ENCODE data around the gene ATP9B. TPM values are rescaled to one million over a fixed set of nuclear protein-coding genes. Genes with fewer than 3 reads are reported as not detected.

ATP9B gene
- total RNA-seq, 1 experiment from 2014 or later = 10.7 TPM

DNA sequence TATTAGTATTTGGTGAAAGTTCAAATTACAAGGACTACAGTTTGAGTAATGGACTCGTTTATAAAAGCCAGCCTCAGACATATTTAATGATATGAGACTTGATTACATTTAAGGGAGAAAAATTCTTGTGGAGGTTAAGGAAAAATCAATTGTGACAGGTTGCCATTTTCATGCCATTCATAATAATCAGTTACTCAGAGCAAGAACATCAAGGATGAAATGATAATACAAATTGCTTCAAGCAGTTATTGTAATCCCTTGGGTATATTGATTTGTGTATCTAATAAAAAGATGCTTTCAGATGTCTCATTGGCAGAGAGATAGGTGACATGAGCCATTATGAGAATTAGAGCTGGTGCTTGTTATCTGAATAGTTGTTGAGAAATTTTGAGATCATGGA lies 153.6 kb downstream of the ATP9B start:
- Histone ChIP-seq H3K36me3 (no peaks in the 10 kb centered on the region), H3K27ac (no peak overlapping the region), H3K4me3 (no peak overlapping the region), H3K27me3 (replicated peaks) (no peaks in the 10 kb centered on the region), H3K9me3 (replicated peaks) (no peaks in the 10 kb centered on the region), H3K4me1 (replicated peaks) (no peaks in the 10 kb centered on the region)
- DNase-seq (ENCODE audit: low read depth in 1 of 2, low spot score in 2 of 2) = no peak

DNA sequence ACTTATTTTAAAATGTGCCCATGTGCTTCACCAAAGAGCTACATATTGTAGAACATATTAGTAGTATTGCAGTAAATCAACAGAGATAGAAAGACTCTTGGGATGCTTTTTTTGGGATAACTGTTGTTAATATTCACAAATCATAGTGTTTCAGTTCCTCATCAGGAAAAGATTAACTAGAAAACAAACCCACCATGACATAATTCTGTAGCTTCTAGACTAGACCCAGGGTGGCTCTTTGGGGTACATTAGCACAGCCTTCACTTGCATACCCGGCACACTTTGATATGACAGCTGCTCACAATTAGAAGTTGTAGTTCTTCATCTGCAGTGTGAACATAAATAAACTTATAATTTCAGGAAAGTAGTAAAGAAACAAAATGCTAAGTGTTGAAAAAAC lies 154.2 kb downstream of the ATP9B start:
- H3K4me1 ChIP-seq (replicated peaks) = no peaks in the 10 kb centered on the region
- H3K4me3 ChIP-seq = no peak overlapping the region
- no peaks in the 10 kb centered on the region for H3K36me3 ChIP-seq
- H3K27me3 ChIP-seq (replicated peaks) = no peaks in the 10 kb centered on the region
- H3K27ac ChIP-seq = no peak overlapping the region
- DNase-seq (ENCODE audit: low read depth in 1 of 2, low spot score in 2 of 2) = no peak
- H3K9me3 ChIP-seq (replicated peaks) = no peaks in the 10 kb centered on the region

DNA sequence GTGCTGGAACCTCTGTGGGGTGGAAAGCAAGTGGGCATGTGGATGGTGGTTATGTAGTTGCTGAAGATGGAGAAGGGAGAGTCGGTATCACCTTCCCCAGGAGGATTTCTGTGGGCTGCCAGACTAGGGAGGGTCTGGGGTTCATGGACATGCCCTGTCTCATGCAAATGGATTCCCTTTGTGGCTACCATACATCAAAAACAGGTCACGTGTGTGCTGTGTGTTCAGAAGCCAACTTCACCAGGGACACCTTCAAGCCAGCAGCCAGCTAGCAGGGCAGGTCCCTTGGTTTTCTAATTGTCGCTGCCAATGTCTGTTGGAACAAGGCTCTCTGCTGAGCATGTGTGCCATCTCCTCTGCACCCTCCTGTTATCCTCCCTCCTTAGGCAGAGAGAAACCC lies 155.2 kb downstream of the ATP9B start:
- Histone ChIP-seq H3K4me3 (no peak overlapping the region), H3K27ac (no peak overlapping the region), H3K36me3 (no peaks in the 10 kb centered on the region), H3K9me3 (replicated peaks) (no peaks in the 10 kb centered on the region), H3K4me1 (replicated peaks) (no peaks in the 10 kb centered on the region), H3K27me3 (replicated peaks) (no peaks in the 10 kb centered on the region)
- no peak for DNase-seq (ENCODE audit: low read depth in 1 of 2, low spot score in 2 of 2)

DNA sequence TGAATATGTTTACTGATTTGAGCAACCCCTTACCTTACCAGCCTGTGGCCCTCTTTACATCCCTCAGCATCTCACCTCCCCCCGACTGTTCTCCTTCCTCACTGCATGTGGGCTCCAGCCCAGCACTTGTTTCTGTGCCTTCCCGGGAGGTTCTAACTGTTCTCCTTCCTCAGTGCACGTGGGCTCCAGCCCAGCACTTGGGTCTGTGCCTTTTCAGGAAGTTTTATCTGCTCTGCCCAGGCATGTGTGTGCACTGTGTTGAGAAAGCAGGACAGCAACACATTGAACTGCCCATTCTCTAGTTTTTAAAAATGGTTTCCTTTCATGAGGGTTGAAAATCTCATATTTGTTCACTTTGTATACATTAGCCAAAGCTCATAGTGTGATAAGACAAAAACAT lies 158.4 kb downstream of the ATP9B start:
- Histone ChIP-seq H3K4me3 (no peak overlapping the region), H3K27me3 (replicated peaks) (no peaks in the 10 kb centered on the region), H3K4me1 (replicated peaks) (no peaks in the 10 kb centered on the region), H3K27ac (no peak overlapping the region), H3K9me3 (replicated peaks) (no peaks in the 10 kb centered on the region), H3K36me3 (no peaks in the 10 kb centered on the region)
- DNase-seq (ENCODE audit: low read depth in 1 of 2, low spot score in 2 of 2) = no peak

DNA sequence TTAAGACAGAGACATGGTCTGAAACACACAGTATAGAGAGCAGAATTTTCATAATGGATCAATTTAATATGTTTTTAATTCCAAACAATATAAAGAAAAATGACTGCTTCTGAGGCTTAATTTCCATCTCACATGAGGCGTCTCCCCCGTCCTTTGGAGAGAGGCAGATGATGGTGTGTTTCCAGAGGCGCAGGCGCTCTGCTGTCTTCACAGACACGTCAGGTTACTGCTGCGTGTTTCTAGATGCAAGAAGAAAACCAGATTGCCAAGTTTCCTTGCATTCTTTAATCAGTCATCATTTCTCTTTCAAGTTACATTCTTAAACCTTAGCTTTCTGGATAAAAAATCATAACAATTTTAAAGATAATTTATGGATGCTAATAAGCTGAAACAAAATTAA lies 160.2 kb downstream of the ATP9B start:
- no peak for DNase-seq (ENCODE audit: low read depth in 1 of 2, low spot score in 2 of 2)
- Histone ChIP-seq H3K27ac (no peak overlapping the region), H3K36me3 (no peaks in the 10 kb centered on the region), H3K9me3 (replicated peaks) (no peaks in the 10 kb centered on the region), H3K27me3 (replicated peaks) (no peaks in the 10 kb centered on the region), H3K4me1 (replicated peaks) (no peaks in the 10 kb centered on the region), H3K4me3 (no peak overlapping the region)

DNA sequence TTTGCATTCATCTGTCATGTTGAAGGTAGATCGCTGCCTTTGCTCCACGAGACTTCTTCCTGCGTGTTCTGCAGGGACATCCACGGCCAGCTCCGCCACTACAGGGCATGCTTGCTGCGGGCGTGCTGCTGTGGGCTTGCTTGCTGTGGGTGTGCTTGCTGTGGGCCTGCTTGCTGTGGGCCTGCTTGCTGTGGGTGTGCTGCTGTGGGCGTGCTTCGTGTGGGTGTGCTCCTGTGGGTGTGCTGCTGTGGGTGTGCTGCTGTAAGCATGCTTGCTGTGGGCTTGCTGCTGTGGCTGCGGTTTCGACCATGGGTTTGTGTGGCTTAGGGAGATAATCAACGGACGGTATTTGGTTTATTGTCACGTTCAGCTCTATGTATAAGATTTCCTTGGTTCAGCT lies 165.2 kb downstream of the ATP9B start:
- Histone ChIP-seq H3K27me3 (replicated peaks) (no peaks in the 10 kb centered on the region), H3K27ac (no peak overlapping the region), H3K4me1 (replicated peaks) (no peaks in the 10 kb centered on the region), H3K4me3 (no peak overlapping the region), H3K36me3 (no peaks in the 10 kb centered on the region), H3K9me3 (replicated peaks) (no peaks in the 10 kb centered on the region)
- DNase-seq (ENCODE audit: low read depth in 1 of 2, low spot score in 2 of 2) = no peak

DNA sequence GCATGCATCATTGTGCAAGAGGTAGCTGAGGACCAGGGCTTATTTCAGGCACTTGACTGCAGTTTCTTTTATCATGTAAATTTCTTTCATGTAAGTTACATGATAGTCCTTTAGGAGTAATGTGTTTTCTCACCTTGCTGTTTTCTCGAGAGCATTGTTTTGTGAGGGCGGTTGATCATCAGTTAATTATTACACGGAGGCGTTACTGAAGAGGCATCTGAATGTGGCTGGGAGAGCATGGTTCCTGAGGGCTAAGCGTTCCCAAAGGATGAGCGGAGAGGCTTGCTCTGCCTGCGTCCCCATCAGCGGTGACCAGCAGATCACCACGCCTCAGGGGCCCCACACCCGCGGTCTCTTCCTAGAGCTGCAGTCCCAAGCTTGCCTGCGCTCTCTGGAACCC lies 170.4 kb downstream of the ATP9B start:
- no peaks in the 10 kb centered on the region for H3K9me3 ChIP-seq (replicated peaks)
- no peaks in the 10 kb centered on the region for H3K4me1 ChIP-seq (replicated peaks)
- no peak overlapping the region for H3K4me3 ChIP-seq
- no peaks in the 10 kb centered on the region for H3K27me3 ChIP-seq (replicated peaks)
- DNase-seq (ENCODE audit: low read depth in 1 of 2, low spot score in 2 of 2) = no peak
- H3K36me3 ChIP-seq = no peaks in the 10 kb centered on the region
- no peak overlapping the region for H3K27ac ChIP-seq

DNA sequence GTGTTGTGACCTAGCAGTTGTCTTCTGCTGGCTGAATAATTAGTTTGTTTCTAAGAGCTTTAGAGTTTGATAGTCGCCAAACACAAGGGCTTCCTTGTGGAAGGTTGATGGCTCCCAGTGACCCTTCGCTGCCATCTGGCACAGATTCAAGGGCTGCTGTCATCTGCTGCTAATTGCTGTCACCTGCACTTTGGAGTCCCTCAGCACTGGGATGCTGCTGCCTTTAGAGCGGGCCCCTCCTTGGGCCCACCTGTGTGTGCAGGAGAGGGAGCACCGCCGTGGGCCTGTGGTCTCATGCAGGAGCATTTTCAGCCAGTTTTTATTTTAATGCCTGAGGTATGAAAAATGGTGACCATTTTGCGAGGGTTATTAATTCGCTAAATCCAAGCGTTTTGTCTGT lies 172.6 kb downstream of the ATP9B start:
- Histone ChIP-seq H3K4me1 (replicated peaks) (no peaks in the 10 kb centered on the region), H3K4me3 (no peak overlapping the region), H3K9me3 (replicated peaks) (no peaks in the 10 kb centered on the region), H3K27me3 (replicated peaks) (no peaks in the 10 kb centered on the region), H3K36me3 (no peaks in the 10 kb centered on the region), H3K27ac (no peak overlapping the region)
- no peak for DNase-seq (ENCODE audit: low read depth in 1 of 2, low spot score in 2 of 2)

DNA sequence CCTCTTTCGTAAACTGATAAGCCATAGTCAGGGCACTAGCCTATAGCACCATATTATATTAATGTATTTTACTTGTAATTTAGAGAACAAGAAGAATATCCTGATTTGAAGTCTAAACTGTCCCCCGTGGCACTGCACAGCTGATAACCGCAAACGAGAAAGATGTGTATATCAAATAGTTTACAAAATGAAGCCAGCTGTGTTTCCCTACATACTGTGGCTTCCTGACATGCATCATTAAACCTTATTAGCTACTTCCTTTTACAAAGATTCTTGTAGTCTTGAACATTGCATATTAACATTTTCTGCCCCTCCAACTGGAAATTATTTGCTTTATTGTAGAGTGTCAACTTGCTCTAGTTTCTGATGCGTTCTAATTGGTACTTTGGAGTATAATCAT lies 173.1 kb downstream of the ATP9B start:
- Histone ChIP-seq H3K27ac (no peak overlapping the region), H3K36me3 (no peaks in the 10 kb centered on the region), H3K9me3 (replicated peaks) (no peaks in the 10 kb centered on the region), H3K27me3 (replicated peaks) (no peaks in the 10 kb centered on the region), H3K4me3 (no peak overlapping the region), H3K4me1 (replicated peaks) (no peaks in the 10 kb centered on the region)
- DNase-seq (ENCODE audit: low read depth in 1 of 2, low spot score in 2 of 2) = no peak

DNA sequence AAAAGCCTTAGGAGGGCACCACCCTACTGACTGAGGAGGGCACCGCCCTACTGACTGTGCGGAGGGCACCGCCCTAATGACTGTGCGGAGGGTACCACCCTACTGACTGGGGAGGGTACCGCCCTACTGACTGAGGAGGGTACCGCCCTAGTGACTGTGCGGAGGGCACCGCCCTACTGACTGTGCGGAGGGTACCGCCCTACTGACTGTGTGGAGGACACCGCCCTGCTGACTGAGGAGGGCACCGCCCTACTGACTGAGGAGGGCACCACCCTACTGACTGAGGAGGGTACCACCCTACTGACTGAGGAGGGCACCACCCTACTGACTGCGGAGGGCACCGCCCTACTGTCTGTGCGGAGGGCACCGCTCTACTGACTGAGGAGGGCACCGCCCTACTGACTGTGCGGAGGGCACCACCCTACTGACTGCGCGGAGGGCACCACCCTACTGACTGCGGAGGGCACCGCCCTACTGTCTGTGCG lies 176.4 kb downstream of the ATP9B start:
- Histone ChIP-seq H3K4me3 (no peak overlapping the region), H3K36me3 (no peaks in the 10 kb centered on the region), H3K27ac (no peak overlapping the region), H3K27me3 (replicated peaks) (no peaks in the 10 kb centered on the region), H3K9me3 (replicated peaks) (no peaks in the 10 kb centered on the region), H3K4me1 (replicated peaks) (no peaks in the 10 kb centered on the region)
- DNase-seq (ENCODE audit: low read depth in 1 of 2, low spot score in 2 of 2) = no peak

DNA sequence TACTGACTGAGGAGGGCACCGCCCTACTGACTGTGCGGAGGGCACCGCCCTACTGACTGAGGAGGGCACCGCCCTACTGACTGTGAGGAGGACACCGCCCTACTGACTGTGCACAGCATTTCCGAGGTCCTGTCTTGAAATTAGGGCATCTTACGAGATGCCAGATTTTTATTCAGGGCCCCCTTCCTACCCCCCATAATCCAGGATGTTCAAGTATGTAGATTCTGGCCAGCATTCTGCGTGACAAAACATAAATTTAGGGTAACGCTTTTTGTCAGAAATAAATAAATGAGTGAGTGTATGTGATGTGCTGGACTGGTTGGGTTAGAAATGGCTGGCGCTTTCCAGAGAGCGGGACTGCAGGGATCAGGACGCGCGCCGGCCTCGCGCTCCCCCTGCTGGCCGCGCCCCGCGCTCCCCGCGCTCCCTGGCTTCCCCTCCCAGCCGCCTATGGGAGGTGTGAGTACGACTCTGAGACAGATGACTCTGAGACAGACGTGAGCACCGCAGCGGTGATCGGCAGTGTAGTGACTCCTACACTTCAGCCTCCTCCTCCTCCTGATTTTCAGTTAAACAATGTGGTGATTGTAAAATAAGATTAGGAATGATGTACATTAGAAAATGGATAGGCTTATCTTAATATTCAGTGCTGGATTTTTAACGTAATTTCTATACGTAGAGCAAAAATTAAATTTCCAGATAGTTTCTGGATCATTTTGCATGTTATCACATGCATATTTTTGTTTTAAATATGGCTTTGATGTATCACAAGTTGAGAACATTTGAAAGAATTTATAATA lies 177.3 kb downstream of the ATP9B start:
- Histone ChIP-seq H3K4me1 (replicated peaks) (no peaks in the 10 kb centered on the region), H3K9me3 (replicated peaks) (no peaks in the 10 kb centered on the region), H3K4me3 (no peak overlapping the region), H3K27me3 (replicated peaks) (no peaks in the 10 kb centered on the region), H3K27ac (no peak overlapping the region), H3K36me3 (no peaks in the 10 kb centered on the region)
- no peak for DNase-seq (ENCODE audit: low read depth in 1 of 2, low spot score in 2 of 2)

DNA sequence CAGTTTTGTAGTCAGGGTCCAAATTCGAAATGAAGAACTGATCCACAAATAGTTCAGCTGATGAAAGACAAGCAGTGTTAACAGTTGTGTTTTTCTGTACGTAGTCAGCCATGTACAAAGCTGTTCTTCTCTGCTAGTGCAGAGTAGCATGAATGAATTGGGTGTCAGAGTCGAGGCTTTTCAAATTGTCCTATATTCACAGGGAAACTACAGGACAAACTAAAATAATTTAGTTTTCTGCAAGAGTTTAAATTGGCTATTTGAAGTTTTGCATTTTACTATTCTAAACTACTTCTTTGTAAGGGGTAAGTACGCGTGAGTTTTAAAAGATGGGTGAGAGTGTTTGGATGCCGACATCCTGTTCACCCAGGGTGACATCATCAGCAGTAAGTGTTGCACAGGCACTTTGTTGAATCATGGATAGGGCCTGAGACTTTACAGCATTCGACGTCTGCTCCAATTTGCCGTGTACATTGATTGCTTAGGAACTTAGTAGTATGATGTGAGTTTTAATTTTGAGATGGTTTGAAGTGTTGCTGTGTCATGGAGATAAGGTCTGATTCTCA lies 179.4 kb downstream of the ATP9B start:
- Histone ChIP-seq H3K9me3 (replicated peaks) (no peaks in the 10 kb centered on the region), H3K27me3 (replicated peaks) (no peaks in the 10 kb centered on the region), H3K4me3 (no peak overlapping the region), H3K4me1 (replicated peaks) (no peaks in the 10 kb centered on the region), H3K27ac (no peak overlapping the region), H3K36me3 (peaks cover 2% of the 10 kb centered on the region; the same call in 1 of the 2 replicates)
- DNase-seq (ENCODE audit: low read depth in 1 of 2, low spot score in 2 of 2) = no peak

DNA sequence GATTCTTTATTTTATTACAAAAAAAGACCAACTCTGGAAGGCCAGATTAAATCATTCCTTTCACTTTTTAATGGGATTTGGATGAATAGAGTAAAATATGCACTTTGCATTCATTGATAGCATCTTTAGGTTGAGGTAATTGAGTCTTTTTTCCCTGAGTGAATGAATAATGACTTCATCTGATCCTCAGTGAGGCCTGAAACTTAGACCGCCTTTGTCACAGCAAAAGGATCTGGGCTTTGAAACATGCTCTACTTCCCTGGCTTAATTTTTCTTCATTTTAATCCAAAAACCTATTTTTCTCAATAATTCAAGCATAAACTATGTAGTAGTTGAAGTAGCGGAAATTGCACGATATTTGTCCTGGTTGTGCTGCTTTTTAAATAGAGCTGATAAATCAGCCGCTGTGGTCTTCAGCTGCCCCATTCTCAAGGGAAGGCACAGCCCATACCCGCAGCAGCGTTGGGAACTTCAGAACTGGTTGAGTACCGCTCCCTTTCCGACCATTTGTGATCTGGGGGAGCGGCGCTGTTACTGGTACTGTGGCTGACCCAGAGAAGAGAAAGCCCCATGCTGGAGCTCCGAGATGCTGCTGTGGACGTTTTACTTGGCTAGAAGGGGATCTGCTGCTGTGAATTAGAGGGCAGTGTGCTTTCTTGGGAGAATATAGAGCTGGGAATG lies 181.2 kb downstream of the ATP9B start:
- DNase-seq (ENCODE audit: low read depth in 1 of 2, low spot score in 2 of 2) = no peak
- Histone ChIP-seq H3K27me3 (replicated peaks) (no peaks in the 10 kb centered on the region), H3K4me1 (replicated peaks) (no peaks in the 10 kb centered on the region), H3K4me3 (no peak overlapping the region), H3K9me3 (replicated peaks) (no peaks in the 10 kb centered on the region), H3K36me3 (peaks cover 3% of the 10 kb centered on the region; the same call in 1 of the 2 replicates), H3K27ac (no peak overlapping the region)

DNA sequence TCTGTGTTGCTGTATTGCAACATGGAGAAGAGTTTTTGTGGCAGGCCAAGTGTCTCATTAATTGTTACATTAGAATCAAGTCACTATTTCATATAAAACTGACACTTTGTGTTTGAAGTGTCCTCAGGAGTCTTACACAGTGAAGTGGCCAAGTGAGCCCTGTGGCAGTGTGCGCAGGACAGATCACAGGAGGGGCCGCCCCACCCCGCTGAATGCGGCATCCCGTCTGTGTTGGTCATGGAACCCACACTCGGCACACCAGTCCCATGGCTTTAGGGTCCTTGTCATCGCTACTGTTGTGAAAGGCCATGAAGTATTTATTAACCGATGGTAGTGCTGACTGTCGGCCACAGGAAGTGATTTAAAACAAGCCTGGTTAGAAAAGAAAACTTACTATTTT lies 181.8 kb downstream of the ATP9B start:
- Histone ChIP-seq H3K4me3 (no peak overlapping the region), H3K4me1 (replicated peaks) (no peaks in the 10 kb centered on the region), H3K9me3 (replicated peaks) (no peaks in the 10 kb centered on the region), H3K36me3 (peaks cover 3% of the 10 kb centered on the region; the same call in 1 of the 2 replicates), H3K27ac (no peak overlapping the region), H3K27me3 (replicated peaks) (no peaks in the 10 kb centered on the region)
- DNase-seq (ENCODE audit: low read depth in 1 of 2, low spot score in 2 of 2) = no peak

Data from SJSA1 (cell line).